Lung (tissue), 12 donors: Measurements from ENCODE around the gene ZNF511. TPM values are rescaled to one million over a fixed set of nuclear protein-coding genes. Genes with fewer than 3 reads are reported as not detected.

Source experiments
- ATAC-seq: fragments of 200-7000 bp; cut with Tn5 transposase; one replicate; pipeline ENCODE4 v1.9.1; 2020; ENCODE audit warnings: moderate number of reproducible peaks; ENCODE audit not compliant: insufficient read depth, low FRiP score
- DNase-seq, 3 donors: peaks; one replicate each; pipeline ENCODE4 v3.0.0-alpha.2; 2013 to 2017
- H3K27ac ChIP-seq, 2 donors: one replicate each; pipeline ENCODE4 v1.5.1; 2013; ENCODE audit warnings: mild to moderate bottlenecking in 2 of 2, moderate library complexity in 2 of 2, control low read depth in 1 of 2, inconsistent platforms in 1 of 2, low read depth in 1 of 2, low read length in 1 of 2
- H3K27me3 ChIP-seq, 3 donors: one replicate each; pipeline ENCODE4 v1.5.1; 2013; ENCODE audit warnings: low read length in 2 of 3; ENCODE audit not compliant: control insufficient read depth in 3 of 3, insufficient read depth in 3 of 3
- H3K36me3 ChIP-seq, 4 donors: one replicate each; pipeline ENCODE4 v1.5.1; 2013; ENCODE audit warnings: low read length in 4 of 4, mild to moderate bottlenecking in 1 of 4, moderate library complexity in 1 of 4; ENCODE audit not compliant: control insufficient read depth in 4 of 4, insufficient read depth in 4 of 4
- H3K4me1 ChIP-seq, 5 donors: one replicate each; pipeline ENCODE4 v1.5.1; 2013; ENCODE audit warnings: low read length in 5 of 5, mild to moderate bottlenecking in 2 of 5, moderate library complexity in 1 of 5; ENCODE audit not compliant: control insufficient read depth in 5 of 5, insufficient read depth in 5 of 5
- H3K4me3 ChIP-seq: one replicate; pipeline ENCODE4 v1.5.1; 2013; ENCODE audit warnings: mild to moderate bottlenecking, control low read depth, moderate library complexity
- H3K9ac ChIP-seq, 2 donors: one replicate each; pipeline ENCODE4 v1.5.1; 2013; ENCODE audit warnings: low read length in 2 of 2, control low read depth in 1 of 2; ENCODE audit not compliant: insufficient read depth in 1 of 2
- H3K9me3 ChIP-seq, 4 donors: one replicate each; pipeline ENCODE4 v1.5.1; 2013; ENCODE audit warnings: low read length in 3 of 4, mild to moderate bottlenecking in 1 of 4, moderate library complexity in 1 of 4; ENCODE audit not compliant: control insufficient read depth in 4 of 4, insufficient read depth in 3 of 4
- CTCF ChIP-seq: IDR thresholded peaks from 2 replicates; pipeline ENCODE4 v1.5.1; 2012; ENCODE audit warnings: mild to moderate bottlenecking; ENCODE audit errors: control extremely low read depth, extremely low read depth
- WGBS, 2 donors: extraction: QIAGEN DNeasy Blood & Tissue Kit; methylation state at CpG; one replicate each; pipeline ENCODE4 v1.1.7; 2013; 5-methylcytosine and 5-hydroxymethylcytosine counted together
- polyA plus RNA-seq, 2 donors: library from polyadenylated mRNA; stranded (reverse); fragments of 200-250 nt; gene quantifications; one replicate each; pipeline ENCODE4 v1.2.1, GENCODE V29; 2013
- total RNA-seq, 2 donors: library from RNA; depleted of rRNA in 1 of 2; stranded (reverse); fragments of >200 nt in 1 of 2; gene quantifications; one replicate each; pipeline ENCODE4 v1.2.1, GENCODE V29; 2014 to 2021
- donor health status: control.
- donor health status: control.
- donor health status: Bipolar disorder and iron deficiency.
- donor health status: healthy.
- donor health status: DM: yes; HTN: yes; CAD: no.

ZNF511 gene
- total and polyA plus RNA-seq, 4 donors = 18.6 to 79.9 (median 43.6) TPM

- ATAC-seq = peak; percentile 31
- peak; percentile 55 for TF ChIP-seq CTCF
- Histone ChIP-seq H3K9me3 (peaks cover 0 to 2% (median 0%) of the 10 kb centered on the region in 4 donors), H3K4me3 (peak overlapping the region; percentile 95), H3K4me1 (peaks cover 7 to 15% (median 11%) of the 10 kb centered on the region in 5 donors), H3K27me3 (no peaks in the 10 kb centered on the region), H3K36me3 (peaks cover 0 to 17% (median 11%) of the 10 kb centered on the region in 4 donors), H3K9ac (peak overlapping the region; percentile 96 to 97), H3K27ac (peak overlapping the region; percentile 97 to 98)
- WGBS, 2 donors = 4 to 5% methylated on average over 25 of the region's 25 CpGs
- peak; percentile 74 to 77 (median 75) for DNase-seq
Measured at GRCh38 chr10:133307776-133308420, 816 bp upstream of the ZNF511 start.

- peak overlapping the region in 1 of 2 donors; percentile 96 for H3K9ac ChIP-seq
- no peak for TF ChIP-seq CTCF
- WGBS, 2 donors = 25 to 48% methylated on average over 26 to 46 of the region's 46 CpGs
- H3K27ac ChIP-seq = peak overlapping the region; percentile 97 to 98
- H3K4me3 ChIP-seq = peak overlapping the region; percentile 95
- H3K27me3 ChIP-seq = no peaks in the 10 kb centered on the region
- peaks cover 7 to 15% (median 11%) of the 10 kb centered on the region in 5 donors for H3K4me1 ChIP-seq
- DNase-seq = peak; percentile 88 to 91 (median 89)
- peaks cover 0 to 19% (median 11%) of the 10 kb centered on the region in 4 donors for H3K36me3 ChIP-seq
- H3K9me3 ChIP-seq = peaks cover 0 to 2% (median 0%) of the 10 kb centered on the region in 4 donors
- peak; percentile 96 for ATAC-seq
Measured at GRCh38 chr10:133309100-133309719, 496 bp downstream of the ZNF511 start.

GRCh38 chr10:133309720-133310398 is 1.1 kb downstream of the ZNF511 start:
- H3K9me3 ChIP-seq = peaks cover 0 to 2% (median 0%) of the 10 kb centered on the region in 4 donors
- DNase-seq (peak in 1 of 3 donors; percentile 29), ATAC-seq (no peak)
- H3K27me3 ChIP-seq = no peaks in the 10 kb centered on the region
- no peak for TF ChIP-seq CTCF
- peaks cover 0 to 19% (median 11%) of the 10 kb centered on the region in 4 donors for H3K36me3 ChIP-seq
- H3K4me1 ChIP-seq = peaks cover 7 to 15% (median 11%) of the 10 kb centered on the region in 5 donors
- peak overlapping the region in 1 of 2 donors; percentile 82 for H3K27ac ChIP-seq
- H3K9ac ChIP-seq = no peak overlapping the region
- WGBS, 2 donors = 84 to 88% methylated on average over 33 of the region's 33 CpGs
- no peak overlapping the region for H3K4me3 ChIP-seq
